Transverse colon (tissue), 4 donors: ENCODE measurements around the gene ZBTB46.

Experiments
- POLR2AphosphoS5 ChIP-seq, 3 donors: sonication (generic); formaldehyde crosslinking; IDR thresholded peaks; one replicate each; pipeline ENCODE4 v1.6.1; 2016; ENCODE audit warnings: antibody characterized with exemption in 3 of 3
- TF ChIP-seq, protein P1 (sequence below), 5 experiments: fragments of 200-600 bp in 3 of 5; fragments of 450-650 bp in 2 of 5; sonication (generic) in 3 of 5; IDR thresholded peaks; 1 replicate in 2 of 5; 2 replicates in 3 of 5; pipeline ENCODE4 v1.5.1; 2016 to 2017; ENCODE audit warnings: antibody characterized with exemption in 5 of 5, inconsistent platforms in 3 of 5, mild to moderate bottlenecking in 2 of 5, moderate library complexity in 1 of 5

DNA sequence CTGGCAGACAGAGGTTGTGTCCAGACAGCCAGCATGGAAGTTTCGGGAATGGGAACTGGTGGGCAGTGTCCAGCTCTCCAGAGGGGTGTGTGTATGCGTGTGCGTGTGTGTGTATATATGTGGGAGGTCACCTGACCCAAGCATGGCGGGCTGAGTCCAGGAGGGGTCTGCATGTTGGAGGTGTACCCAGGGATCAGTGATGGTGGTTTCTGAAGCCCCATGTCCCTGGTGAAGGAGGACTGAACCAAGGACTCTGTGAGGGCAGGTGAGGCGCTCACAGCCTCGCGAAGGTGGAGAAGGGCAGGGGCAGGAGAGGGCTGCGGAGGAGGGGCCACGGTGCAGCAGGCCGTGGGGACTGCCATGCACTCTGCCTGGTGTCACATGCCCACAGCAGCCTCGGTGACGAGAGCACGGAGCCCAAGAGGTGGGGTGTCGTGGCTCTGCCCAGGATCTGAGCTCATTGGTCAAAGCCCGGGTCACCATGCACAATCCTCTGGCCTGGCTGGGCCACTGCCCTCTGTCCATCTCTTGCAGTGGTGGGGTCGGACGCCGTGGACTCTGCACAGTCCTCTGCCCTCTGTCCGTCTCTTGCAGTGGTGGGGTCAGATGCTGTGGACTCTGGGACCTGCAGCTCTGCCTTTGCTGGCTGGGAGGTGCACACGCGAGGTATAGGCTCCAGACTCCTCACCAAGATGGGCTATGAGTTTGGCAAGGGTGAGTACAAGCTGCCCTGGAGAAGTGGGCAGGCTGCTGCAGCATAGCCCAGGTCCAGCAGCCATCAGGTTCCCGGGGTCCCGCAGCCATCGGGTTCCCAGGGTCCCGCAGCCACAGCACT lies 96.7 kb downstream of the ZBTB46 start:
- TF ChIP-seq, protein P1, sequence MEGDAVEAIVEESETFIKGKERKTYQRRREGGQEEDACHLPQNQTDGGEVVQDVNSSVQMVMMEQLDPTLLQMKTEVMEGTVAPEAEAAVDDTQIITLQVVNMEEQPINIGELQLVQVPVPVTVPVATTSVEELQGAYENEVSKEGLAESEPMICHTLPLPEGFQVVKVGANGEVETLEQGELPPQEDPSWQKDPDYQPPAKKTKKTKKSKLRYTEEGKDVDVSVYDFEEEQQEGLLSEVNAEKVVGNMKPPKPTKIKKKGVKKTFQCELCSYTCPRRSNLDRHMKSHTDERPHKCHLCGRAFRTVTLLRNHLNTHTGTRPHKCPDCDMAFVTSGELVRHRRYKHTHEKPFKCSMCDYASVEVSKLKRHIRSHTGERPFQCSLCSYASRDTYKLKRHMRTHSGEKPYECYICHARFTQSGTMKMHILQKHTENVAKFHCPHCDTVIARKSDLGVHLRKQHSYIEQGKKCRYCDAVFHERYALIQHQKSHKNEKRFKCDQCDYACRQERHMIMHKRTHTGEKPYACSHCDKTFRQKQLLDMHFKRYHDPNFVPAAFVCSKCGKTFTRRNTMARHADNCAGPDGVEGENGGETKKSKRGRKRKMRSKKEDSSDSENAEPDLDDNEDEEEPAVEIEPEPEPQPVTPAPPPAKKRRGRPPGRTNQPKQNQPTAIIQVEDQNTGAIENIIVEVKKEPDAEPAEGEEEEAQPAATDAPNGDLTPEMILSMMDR (IDR thresholded peaks at IDR 0.05) = no peak
- TF ChIP-seq POLR2AphosphoS5 (IDR thresholded peaks at IDR 0.05) = no peak
